Natural killer cell (primary cell): ENCODE measurements around the gene ADCY2. TPM values are rescaled to one million over a fixed set of nuclear protein-coding genes. Genes with fewer than 3 reads are reported as not detected.

Experiments
- ATAC-seq, 3 donors: fragments of 150-1000 bp in 2 of 3; fragments of 200-7000 bp in 1 of 3; cut with Tn5 transposase; 1 replicate in 1 of 3; 2 replicates in 2 of 3; pipeline ENCODE4 v1.10.0; 2021; ENCODE audit warnings: mild to moderate bottlenecking in 2 of 3, moderate library complexity in 2 of 3
- DNase-seq, 2 donors: peaks; one replicate each; pipeline versions ENCODE4 v3.0.0 to v3.0.0-alpha.2; 2013 to 2021; ENCODE audit warnings: mixed read lengths in 1 of 2
- H3K27ac ChIP-seq: one replicate; pipeline ENCODE4 v1.5.1; 2013; ENCODE audit warnings: mild to moderate bottlenecking, low read length
- H3K27me3 ChIP-seq: one replicate; pipeline ENCODE4 v1.6.1; 2013; ENCODE audit warnings: low read length; ENCODE audit not compliant: control insufficient read depth, insufficient read depth
- H3K36me3 ChIP-seq: one replicate; pipeline ENCODE4 v1.6.1; 2013; ENCODE audit warnings: low read length; ENCODE audit not compliant: control insufficient read depth, insufficient read depth
- H3K4me1 ChIP-seq: one replicate; pipeline ENCODE4 v1.6.1; 2013; ENCODE audit warnings: low read length; ENCODE audit not compliant: control insufficient read depth, insufficient read depth
- H3K4me3 ChIP-seq: one replicate; pipeline ENCODE4 v1.5.1; 2013; ENCODE audit warnings: low read length
- H3K9me3 ChIP-seq: one replicate; pipeline ENCODE4 v1.6.1; 2013; ENCODE audit warnings: low read length; ENCODE audit not compliant: control insufficient read depth, insufficient read depth
- H3K27ac Mint-ChIP-seq, 2 donors: one replicate each; pipeline ENCODE4 v1.8.0; 2022; ENCODE audit warnings: mild to moderate bottlenecking in 2 of 2, mixed read lengths in 2 of 2, moderate library complexity in 1 of 2
- H3K27me3 Mint-ChIP-seq, 2 donors: one replicate each; pipeline ENCODE4 v1.8.0; 2022; ENCODE audit warnings: low read depth in 2 of 2, mixed read lengths in 2 of 2
- H3K36me3 Mint-ChIP-seq: one replicate; pipeline ENCODE4 v1.8.0; 2022; ENCODE audit warnings: mixed read lengths
- H3K4me1 Mint-ChIP-seq, 2 donors: one replicate each; pipeline ENCODE4 v1.8.0; 2022; ENCODE audit warnings: mixed read lengths in 2 of 2
- H3K4me3 Mint-ChIP-seq: one replicate; pipeline ENCODE4 v1.8.0; 2022; ENCODE audit warnings: mild to moderate bottlenecking, moderate library complexity, mixed read lengths
- H3K9me3 Mint-ChIP-seq, 2 donors: one replicate each; pipeline ENCODE4 v1.8.0; 2022; ENCODE audit warnings: mixed read lengths in 2 of 2
- WGBS: methylation state at CpG from one replicate; pipeline ENCODE4 v1.1.7; 2013; ENCODE audit warnings: missing lambda C conversion rate; ENCODE audit not compliant: insufficient coverage; 5-methylcytosine and 5-hydroxymethylcytosine counted together
- intact Hi-C: fragments of 100-400 bp; cut with micrococcal nuclease; formaldehyde crosslinking; loops from one replicate; pipeline ENCODE4 v1.14.2; 2022
- total RNA-seq, 4 donors: library from RNA; stranded (reverse); fragments of 120-200 nt in 1 of 4; gene quantifications; one replicate each; pipeline versions ENCODE4 v1.2.3 to v1.2.4, GENCODE V29; 2013 to 2022
- TF ChIP-seq, protein P1 (sequence below): fragments of 200-600 bp; IDR thresholded peaks from one replicate; pipeline ENCODE4 v1.8.0; 2022; ENCODE audit warnings: antibody characterized with exemption

The ADCY2 gene
- total RNA-seq, 3 donors from 2014 or later (not counting 1 experiment from before 2014, with no cell fraction given), result not detected

GRCh38 chr5:7376871-7377270, 19.1 kb upstream of the ADCY2 start:
- ATAC-seq (no peak), DNase-seq (no peak)
- H3K27ac Mint-ChIP-seq, result no peak overlapping the region
- Histone ChIP-seq H3K36me3 (no peaks in the 10 kb centered on the region), H3K27ac (no peak overlapping the region), H3K4me3 (no peak overlapping the region), H3K4me1 (no peaks in the 10 kb centered on the region), H3K9me3 (no peaks in the 10 kb centered on the region), H3K27me3 (no peaks in the 10 kb centered on the region)
- H3K36me3 Mint-ChIP-seq, result no peaks in the 10 kb centered on the region
- intact Hi-C loops, result no loop called here
- H3K27me3 Mint-ChIP-seq, result no peaks in the 10 kb centered on the region
- TF ChIP-seq, protein P1, sequence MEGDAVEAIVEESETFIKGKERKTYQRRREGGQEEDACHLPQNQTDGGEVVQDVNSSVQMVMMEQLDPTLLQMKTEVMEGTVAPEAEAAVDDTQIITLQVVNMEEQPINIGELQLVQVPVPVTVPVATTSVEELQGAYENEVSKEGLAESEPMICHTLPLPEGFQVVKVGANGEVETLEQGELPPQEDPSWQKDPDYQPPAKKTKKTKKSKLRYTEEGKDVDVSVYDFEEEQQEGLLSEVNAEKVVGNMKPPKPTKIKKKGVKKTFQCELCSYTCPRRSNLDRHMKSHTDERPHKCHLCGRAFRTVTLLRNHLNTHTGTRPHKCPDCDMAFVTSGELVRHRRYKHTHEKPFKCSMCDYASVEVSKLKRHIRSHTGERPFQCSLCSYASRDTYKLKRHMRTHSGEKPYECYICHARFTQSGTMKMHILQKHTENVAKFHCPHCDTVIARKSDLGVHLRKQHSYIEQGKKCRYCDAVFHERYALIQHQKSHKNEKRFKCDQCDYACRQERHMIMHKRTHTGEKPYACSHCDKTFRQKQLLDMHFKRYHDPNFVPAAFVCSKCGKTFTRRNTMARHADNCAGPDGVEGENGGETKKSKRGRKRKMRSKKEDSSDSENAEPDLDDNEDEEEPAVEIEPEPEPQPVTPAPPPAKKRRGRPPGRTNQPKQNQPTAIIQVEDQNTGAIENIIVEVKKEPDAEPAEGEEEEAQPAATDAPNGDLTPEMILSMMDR, result no peak
- no peak overlapping the region for H3K4me3 Mint-ChIP-seq
- H3K9me3 Mint-ChIP-seq, result peaks cover 6 to 13% of the 10 kb centered on the region in 2 donors
- WGBS, result 65% methylated on average over 3 of the region's 3 CpGs
- H3K4me1 Mint-ChIP-seq, result no peaks in the 10 kb centered on the region

- Mint-ChIP-seq H3K27ac (no peak overlapping the region), H3K4me3 (no peak overlapping the region), H3K9me3 (peaks cover 6 to 13% of the 10 kb centered on the region in 2 donors), H3K4me1 (no peaks in the 10 kb centered on the region), H3K36me3 (no peaks in the 10 kb centered on the region), H3K27me3 (no peaks in the 10 kb centered on the region)
- H3K9me3 ChIP-seq, result no peaks in the 10 kb centered on the region
- intact Hi-C loops, result no loop called here
- no peaks in the 10 kb centered on the region for H3K36me3 ChIP-seq
- DNase-seq (no peak), ATAC-seq (no peak)
- no peaks in the 10 kb centered on the region for H3K27me3 ChIP-seq
- no peak overlapping the region for H3K27ac ChIP-seq
- H3K4me3 ChIP-seq, result no peak overlapping the region
- no peaks in the 10 kb centered on the region for H3K4me1 ChIP-seq
- WGBS, result no CpG with 5 or more reads among the region's 2 CpGs
- TF ChIP-seq, protein P1, result no peak
These were observed 18.2 kb upstream of the ADCY2 start for GRCh38 chr5:7377761-7378160.

DNA sequence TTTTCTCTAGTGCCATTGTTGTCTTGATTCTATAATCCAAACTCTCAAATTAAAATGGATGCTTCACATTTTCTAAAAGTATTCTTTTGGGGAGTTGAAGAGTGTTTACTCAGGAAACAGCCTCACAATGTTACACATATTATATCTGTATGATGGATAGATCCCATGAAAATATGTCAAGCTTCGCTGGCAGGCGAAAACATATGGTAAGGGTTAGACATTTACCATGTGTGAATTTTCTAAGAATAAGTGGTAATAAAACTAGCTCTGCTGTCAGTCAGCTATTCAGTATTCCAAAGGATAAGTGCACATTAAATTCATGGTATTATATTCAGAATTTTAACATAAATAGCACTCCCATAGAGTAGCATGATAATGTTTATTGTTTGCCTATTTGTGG, 13.3 kb upstream of the ADCY2 start:
- Histone ChIP-seq H3K27ac (no peak overlapping the region), H3K9me3 (no peaks in the 10 kb centered on the region), H3K4me1 (no peaks in the 10 kb centered on the region), H3K4me3 (no peak overlapping the region), H3K27me3 (no peaks in the 10 kb centered on the region), H3K36me3 (no peaks in the 10 kb centered on the region)
- Mint-ChIP-seq H3K4me3 (no peak overlapping the region), H3K4me1 (no peaks in the 10 kb centered on the region), H3K9me3 (peaks cover 4 to 5% of the 10 kb centered on the region in 2 donors), H3K36me3 (no peaks in the 10 kb centered on the region), H3K27me3 (no peaks in the 10 kb centered on the region), H3K27ac (no peak overlapping the region)
- intact Hi-C loops, result no loop called here
- WGBS, result 88% methylated on average over 2 of the region's 2 CpGs
- TF ChIP-seq, protein P1, result no peak
- ATAC-seq, result no peak
- no peak for DNase-seq

DNA sequence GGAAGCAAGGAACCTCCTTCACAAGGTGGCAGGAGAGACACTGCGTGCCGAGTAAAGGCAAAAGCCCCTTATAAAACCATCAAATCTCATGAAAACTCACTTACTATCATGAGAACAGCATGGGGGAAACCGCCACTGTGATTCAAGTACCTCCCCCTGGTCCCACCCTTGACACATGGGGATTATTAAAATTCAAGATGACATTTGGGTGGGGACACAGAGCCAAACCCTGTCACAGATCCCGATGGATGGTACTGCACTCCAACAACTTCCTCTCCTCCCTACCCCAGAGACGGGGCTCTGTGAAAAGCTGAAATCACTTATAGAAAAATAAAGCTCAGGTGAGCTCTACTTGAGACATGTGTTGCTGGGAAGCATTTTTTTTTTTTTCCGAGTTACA, 10.3 kb upstream of the ADCY2 start:
- DNase-seq (no peak), ATAC-seq (no peak)
- no peak overlapping the region for H3K27ac Mint-ChIP-seq
- H3K36me3 ChIP-seq, result no peaks in the 10 kb centered on the region
- H3K9me3 Mint-ChIP-seq, result peaks cover 3 to 4% of the 10 kb centered on the region in 2 donors
- no peaks in the 10 kb centered on the region for H3K9me3 ChIP-seq
- H3K27me3 ChIP-seq, result no peaks in the 10 kb centered on the region
- no peak overlapping the region for H3K4me3 Mint-ChIP-seq
- WGBS, result 93% methylated on average over 6 of the region's 6 CpGs
- H3K4me3 ChIP-seq, result no peak overlapping the region
- intact Hi-C loops, result no loop called here
- TF ChIP-seq, protein P1, result no peak
- no peaks in the 10 kb centered on the region for H3K4me1 Mint-ChIP-seq
- no peaks in the 10 kb centered on the region for H3K4me1 ChIP-seq
- H3K27ac ChIP-seq, result no peak overlapping the region
- H3K27me3 Mint-ChIP-seq, result no peaks in the 10 kb centered on the region
- H3K36me3 Mint-ChIP-seq, result no peaks in the 10 kb centered on the region
